GM12865 (cell line): Measurements from ENCODE around the gene CPSF7.
A peak's percentile ranks its signal among the peaks of the same experiment; 100 is the strongest.
"Not testable (repeated sequence)": the region's sequence is repeated elsewhere in the genome, so short reads cannot be mapped to it uniquely, and the experiment has no call there.

ENCODE experiments used
- DNase-seq: peaks from one replicate; pipeline ENCODE4 v3.0.0; 2010; ENCODE audit warnings: low read depth
- H3K4me3 ChIP-seq: 2 replicates; pipeline ENCODE4 v1.5.1; 2011; ENCODE audit warnings: mild to moderate bottlenecking, low read depth, low read length, control low read depth
- TF ChIP-seq, protein P1 (sequence below): IDR thresholded peaks from 2 replicates; pipeline ENCODE4 v1.5.1; 2011; ENCODE audit warnings: low read length, control low read depth, low read depth, inconsistent platforms; ENCODE audit not compliant: insufficient read depth; ENCODE audit errors: missing control alignments

Gene CPSF7

DNA sequence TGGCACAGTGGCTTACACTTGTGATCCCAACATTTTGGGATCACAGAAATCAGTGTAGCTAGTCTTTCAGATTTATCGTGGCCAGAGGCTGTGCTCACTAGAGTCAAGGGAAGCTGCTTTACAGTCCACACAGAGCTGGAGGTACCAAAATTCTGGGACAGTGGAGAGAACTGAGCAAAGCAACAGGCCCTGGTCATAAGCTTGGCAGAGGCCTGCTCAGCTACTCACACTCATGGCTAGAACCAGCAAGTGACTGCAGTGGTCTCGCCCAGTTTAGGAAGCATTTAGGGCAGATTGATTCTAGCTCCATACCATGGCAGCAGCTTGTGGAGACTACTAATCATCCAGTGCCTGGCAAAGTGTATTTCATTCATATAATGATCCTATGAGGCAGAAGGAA lies 28.6 kb downstream of the CPSF7 start:
- H3K4me3 ChIP-seq: no peak overlapping the region
- TF ChIP-seq, protein P1, sequence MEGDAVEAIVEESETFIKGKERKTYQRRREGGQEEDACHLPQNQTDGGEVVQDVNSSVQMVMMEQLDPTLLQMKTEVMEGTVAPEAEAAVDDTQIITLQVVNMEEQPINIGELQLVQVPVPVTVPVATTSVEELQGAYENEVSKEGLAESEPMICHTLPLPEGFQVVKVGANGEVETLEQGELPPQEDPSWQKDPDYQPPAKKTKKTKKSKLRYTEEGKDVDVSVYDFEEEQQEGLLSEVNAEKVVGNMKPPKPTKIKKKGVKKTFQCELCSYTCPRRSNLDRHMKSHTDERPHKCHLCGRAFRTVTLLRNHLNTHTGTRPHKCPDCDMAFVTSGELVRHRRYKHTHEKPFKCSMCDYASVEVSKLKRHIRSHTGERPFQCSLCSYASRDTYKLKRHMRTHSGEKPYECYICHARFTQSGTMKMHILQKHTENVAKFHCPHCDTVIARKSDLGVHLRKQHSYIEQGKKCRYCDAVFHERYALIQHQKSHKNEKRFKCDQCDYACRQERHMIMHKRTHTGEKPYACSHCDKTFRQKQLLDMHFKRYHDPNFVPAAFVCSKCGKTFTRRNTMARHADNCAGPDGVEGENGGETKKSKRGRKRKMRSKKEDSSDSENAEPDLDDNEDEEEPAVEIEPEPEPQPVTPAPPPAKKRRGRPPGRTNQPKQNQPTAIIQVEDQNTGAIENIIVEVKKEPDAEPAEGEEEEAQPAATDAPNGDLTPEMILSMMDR: no peak
- no peak for DNase-seq

DNA sequence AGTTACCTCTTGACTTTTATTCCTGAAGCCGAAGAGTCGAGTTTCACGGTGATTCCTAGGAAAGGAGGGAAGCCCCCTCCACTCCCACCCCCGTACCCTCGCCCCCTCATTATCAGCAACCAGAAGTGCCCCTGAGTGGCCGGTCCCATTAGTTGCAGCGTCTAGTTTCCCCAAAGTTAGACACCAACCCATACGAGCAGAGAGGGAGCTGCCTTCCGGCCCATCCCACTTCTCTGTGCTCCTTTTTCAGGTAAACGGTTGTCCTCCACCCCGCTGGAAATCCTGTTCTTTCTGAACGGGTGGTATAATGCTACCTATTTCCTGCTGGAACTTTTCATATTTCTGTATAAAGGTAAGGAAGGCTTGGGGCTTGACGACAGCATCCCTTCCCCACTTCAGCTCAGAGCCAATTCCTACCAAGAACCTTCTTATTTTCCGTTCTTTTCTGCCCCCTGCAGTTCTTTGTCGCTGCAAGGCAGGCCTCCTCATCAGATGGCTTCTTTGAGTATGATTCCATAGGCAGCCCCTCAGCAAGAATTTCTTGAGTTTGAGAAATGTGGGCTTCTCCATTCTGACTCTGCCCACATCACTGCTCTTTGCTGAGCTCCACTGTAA lies 36.7 kb downstream of the CPSF7 start:
- H3K4me3 ChIP-seq: peak overlapping the region; percentile 70
- TF ChIP-seq, protein P1: peak; percentile 11
- DNase-seq: peak; percentile 30

DNA sequence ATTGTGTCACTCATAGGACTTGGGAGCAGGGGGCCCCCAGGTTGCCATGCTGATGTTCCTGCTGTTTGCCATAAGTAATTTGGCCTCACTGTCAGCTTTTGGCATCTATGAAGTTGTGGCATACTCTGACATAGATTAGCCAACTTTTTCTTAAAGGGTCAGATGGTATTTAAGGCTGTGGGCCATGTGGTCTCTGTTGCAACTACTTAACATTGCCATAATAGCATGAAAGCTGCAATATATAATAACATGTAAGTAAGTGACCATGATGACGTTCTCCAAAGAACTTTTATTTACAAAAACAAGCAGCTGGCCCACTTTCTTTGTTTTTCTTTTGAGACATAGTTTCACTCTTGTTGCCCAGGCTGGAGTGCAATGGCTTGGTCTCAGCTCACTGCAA lies 39.6 kb downstream of the CPSF7 start:
- TF ChIP-seq, protein P1: no peak
- no peak overlapping the region for H3K4me3 ChIP-seq
- no peak for DNase-seq

DNA sequence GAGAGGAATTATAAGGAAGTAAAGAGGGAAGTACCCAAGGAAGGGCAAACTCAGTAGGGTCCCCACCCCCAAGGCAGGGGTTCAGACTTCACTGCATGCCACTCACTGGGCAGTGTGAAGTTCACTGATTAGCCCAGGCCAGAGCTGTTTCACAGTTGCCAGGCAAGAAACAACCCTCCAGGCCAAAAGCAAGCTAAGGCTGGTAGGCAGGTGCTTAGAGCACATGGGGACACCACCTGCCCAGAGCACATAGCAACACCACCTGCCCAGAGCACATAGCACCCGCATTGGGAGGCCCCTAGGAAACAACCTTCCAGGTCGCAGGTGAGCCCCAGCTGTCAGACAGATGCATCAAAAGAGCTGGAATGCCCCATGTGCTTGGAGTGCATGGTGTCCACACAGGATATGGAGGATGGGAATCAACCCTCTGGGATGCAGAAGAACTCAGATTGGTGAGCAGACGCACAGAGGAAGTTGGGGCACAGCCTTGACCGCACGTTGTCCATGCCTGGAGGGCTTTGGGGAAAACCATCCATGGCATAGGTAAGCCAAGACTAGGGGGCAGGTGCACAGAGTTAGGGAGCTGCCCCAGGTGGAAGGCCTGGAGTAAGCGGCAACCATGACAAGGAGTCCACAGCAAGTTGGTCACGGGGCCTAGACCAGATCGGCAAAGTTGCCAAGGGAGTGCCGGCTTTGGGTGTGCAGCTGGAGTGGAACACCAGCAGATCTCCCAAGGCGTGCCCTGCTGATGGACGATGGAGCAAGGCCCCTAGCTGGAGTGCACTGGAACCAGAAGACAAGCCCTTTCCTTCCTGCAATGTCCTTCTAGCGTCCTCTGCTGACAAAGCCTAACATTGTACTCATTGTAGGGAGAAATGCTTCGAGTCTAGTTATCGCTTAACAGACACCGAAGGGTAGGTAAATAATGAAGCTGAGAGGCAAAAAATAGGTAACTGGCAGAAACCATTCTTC lies 45.2 kb downstream of the CPSF7 start:
- TF ChIP-seq, protein P1: peak; percentile 14
- DNase-seq: no peak

DNA sequence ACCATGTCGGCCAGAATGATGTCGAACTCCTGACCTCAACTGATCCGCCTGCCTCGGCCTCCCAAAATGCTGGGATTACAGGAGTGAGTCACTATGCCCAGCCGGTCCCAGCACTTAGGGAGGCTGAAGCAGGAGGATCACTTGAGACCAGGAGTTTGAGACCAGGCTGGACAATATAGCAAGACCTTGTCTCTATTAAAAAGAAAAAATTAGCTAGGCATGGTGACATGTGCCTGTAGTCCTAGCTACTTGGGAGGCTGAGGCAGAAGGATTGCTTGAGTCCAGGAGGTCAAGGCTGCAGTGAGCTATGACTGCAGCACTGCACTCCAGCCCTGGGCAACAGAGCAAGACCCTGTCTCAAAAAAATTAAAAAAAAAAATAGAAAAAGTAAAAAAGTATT lies 45.9 kb downstream of the CPSF7 start:
- DNase-seq: not testable (repeated sequence)

More for the DNA sequence above, 45.2 kb downstream of the CPSF7 start:
- H3K4me3 ChIP-seq: no peak overlapping the region

DNA sequence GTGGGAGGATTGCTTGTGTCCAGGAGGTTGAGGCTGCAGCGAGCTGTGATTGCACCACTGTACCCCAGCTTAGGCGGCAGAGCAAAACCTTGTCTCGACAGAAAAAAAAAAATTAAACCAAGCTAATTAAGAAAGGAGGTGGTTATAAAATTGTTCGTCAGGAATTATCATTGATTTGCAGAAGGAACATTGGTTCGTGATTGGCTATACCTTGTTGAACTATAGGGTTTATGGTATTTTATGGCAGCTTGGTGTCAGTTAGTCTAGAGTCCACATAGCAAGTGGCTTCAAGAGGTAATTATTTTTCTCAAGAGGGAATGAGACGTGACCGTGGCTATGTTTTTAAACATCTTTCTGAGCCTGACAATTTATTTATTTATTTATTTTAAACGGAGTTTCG lies 48.9 kb downstream of the CPSF7 start:
- TF ChIP-seq, protein P1: no peak
- no peak overlapping the region for H3K4me3 ChIP-seq
- DNase-seq: no peak

More for the DNA sequence above, 45.9 kb downstream of the CPSF7 start:
- H3K4me3 ChIP-seq: not testable (repeated sequence)

DNA sequence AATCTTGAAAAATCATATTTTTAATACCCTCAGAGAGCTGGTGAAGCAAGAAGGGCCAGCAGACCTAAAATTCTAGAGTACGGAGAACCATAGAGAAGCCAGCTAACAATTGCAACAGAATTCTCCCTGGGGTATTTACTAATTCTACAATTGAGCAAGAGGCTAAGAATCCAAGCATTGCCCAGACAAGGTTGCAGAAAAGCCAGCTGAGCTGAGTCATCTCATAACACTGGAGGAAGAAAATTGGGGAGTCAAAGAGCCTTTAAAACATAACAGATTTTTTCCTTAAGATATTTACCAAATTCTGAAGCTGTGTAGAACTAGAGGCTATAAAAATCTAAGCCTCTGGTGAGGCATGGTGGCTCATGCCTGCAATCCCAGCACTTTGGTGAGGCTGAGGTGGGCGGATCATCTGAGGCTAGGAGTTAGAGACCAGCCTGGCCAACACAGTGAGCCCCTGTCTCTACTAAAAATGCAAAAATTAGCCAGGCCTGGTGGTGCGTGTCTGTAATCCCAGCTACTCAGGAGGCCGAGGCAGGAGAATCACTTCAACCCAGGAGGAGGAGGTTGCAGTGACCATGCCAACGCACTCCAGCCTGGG lies 51.0 kb downstream of the CPSF7 start:
- TF ChIP-seq, protein P1: no peak
- H3K4me3 ChIP-seq: no peak overlapping the region
- DNase-seq: no peak
